IMR-90 (cell line): ENCODE results near the gene SETD2. TPM values are rescaled to one million over a fixed set of nuclear protein-coding genes. Genes with fewer than 3 reads are reported as not detected.
A peak's percentile ranks its signal among the peaks of the same experiment; 100 is the strongest.

Experiments
- ATAC-seq: fragments of 200-7000 bp; cut with Tn5 transposase; 2 replicates; pipeline ENCODE4 v1.9.1; 2020; ENCODE audit warnings: low read depth, mild to moderate bottlenecking, moderate library complexity
- BruUV-seq: library from RNA; stranded (reverse); fragments of 400-500 nt; replicated peaks from 2 replicates; lab custom pipeline; 2021; lab: Mats Ljungman, UMichigan
- CTCF ChIA-PET: fragments of 300-600 bp; formaldehyde crosslinking; extraction: SDS; loops from one replicate; lab custom pipeline; 2021; ENCODE audit warnings: antibody characterized with exemption; lab: Yijun Ruan, JAX
- POLR2A ChIA-PET: fragments of 300-600 bp; sonication (Branson Sonifier 250); formaldehyde crosslinking; loops from one replicate; lab custom pipeline; 2022; ENCODE audit warnings: antibody characterized with exemption; ENCODE audit not compliant: unreplicated experiment; lab: Charles Lee
- DNase-seq: peaks from one replicate; pipeline ENCODE4 v3.0.0; 2013
- H2AFZ ChIP-seq: replicated peaks from 2 replicates; pipeline ENCODE3; 2013; ENCODE audit warnings: low read length, mild to moderate bottlenecking; ENCODE audit not compliant: poor library complexity
- H2AK5ac ChIP-seq: 2 replicates; pipeline ENCODE4 v1.6.1; 2013; ENCODE audit warnings: low read depth, low read length, inconsistent platforms
- H2AK9ac ChIP-seq: replicated peaks from 2 replicates; pipeline ENCODE3; 2013; ENCODE audit warnings: mild to moderate bottlenecking, low read depth, low read length, moderate library complexity; ENCODE audit not compliant: poor library complexity
- H2BK120ac ChIP-seq: 2 replicates; pipeline ENCODE4 v1.6.1; 2013; ENCODE audit warnings: low read depth, low read length, inconsistent platforms
- H2BK15ac ChIP-seq: 3 replicates; pipeline ENCODE4 v1.6.1; 2013; ENCODE audit warnings: low read depth, low read length, inconsistent platforms
- H2BK20ac ChIP-seq: 2 replicates; pipeline ENCODE4 v1.6.1; 2013; ENCODE audit warnings: low read depth, mild to moderate bottlenecking, inconsistent platforms, low read length, moderate library complexity
- H2BK5ac ChIP-seq: 2 replicates; pipeline ENCODE4 v1.6.1; 2013; ENCODE audit warnings: mild to moderate bottlenecking, low read depth, low read length, inconsistent platforms; ENCODE audit not compliant: poor library complexity, severe bottlenecking
- H3K14ac ChIP-seq: replicated peaks from 2 replicates; pipeline ENCODE4 v1.6.1; 2013; ENCODE audit warnings: low read depth, low read length, inconsistent platforms
- H3K18ac ChIP-seq: 2 replicates; pipeline ENCODE4 v1.6.1; 2013; ENCODE audit warnings: low read depth, low read length, control low read depth
- H3K23ac ChIP-seq: 2 replicates; pipeline ENCODE4 v1.6.1; 2013; ENCODE audit warnings: low read depth, low read length, inconsistent platforms
- H3K27ac ChIP-seq: 2 replicates; pipeline ENCODE4 v1.5.1; 2013; ENCODE audit warnings: mild to moderate bottlenecking, control low read depth, low read length; ENCODE audit not compliant: insufficient read depth
- H3K27me3 ChIP-seq: 2 replicates; pipeline ENCODE4 v1.6.1; 2013; ENCODE audit warnings: low read length; ENCODE audit not compliant: control insufficient read depth, insufficient read depth
- H3K36me3 ChIP-seq: 2 replicates; pipeline ENCODE4 v1.6.1; 2013; ENCODE audit warnings: low read length, mixed read lengths; ENCODE audit not compliant: control insufficient read depth, insufficient read depth
- H3K4ac ChIP-seq: 2 replicates; pipeline ENCODE4 v1.6.1; 2013; ENCODE audit warnings: low read depth, low read length, inconsistent platforms
- H3K4me1 ChIP-seq: 2 replicates; pipeline ENCODE4 v1.6.1; 2013; ENCODE audit warnings: low read length, mixed read lengths; ENCODE audit not compliant: control insufficient read depth, insufficient read depth
- H3K4me2 ChIP-seq: 2 replicates; pipeline ENCODE4 v1.6.1; 2013; ENCODE audit warnings: low read depth, mild to moderate bottlenecking, control low read depth, low read length, moderate library complexity
- H3K4me3 ChIP-seq: 2 replicates; pipeline ENCODE4 v1.5.1; 2013; ENCODE audit warnings: low read depth, mild to moderate bottlenecking, control low read depth, low read length, moderate library complexity; ENCODE audit not compliant: insufficient read depth
- H3K56ac ChIP-seq: 2 replicates; pipeline ENCODE4 v1.6.1; 2013; ENCODE audit warnings: low read length, inconsistent platforms; ENCODE audit not compliant: insufficient read depth; ENCODE audit errors: extremely low read depth
- H3K79me1 ChIP-seq, 2 experiments: 2 replicates each; pipeline ENCODE4 v1.6.1; 2013; ENCODE audit warnings: low read length in 2 of 2, inconsistent platforms in 1 of 2, low read depth in 1 of 2
- H3K9ac ChIP-seq: 2 replicates; pipeline ENCODE4 v1.6.1; 2013; ENCODE audit warnings: low read depth, low read length, control low read depth
- H3K9me1 ChIP-seq: 2 replicates; pipeline ENCODE4 v1.6.1; 2013; ENCODE audit warnings: low read length, inconsistent platforms; ENCODE audit not compliant: insufficient read depth
- H3K9me3 ChIP-seq: 2 replicates; pipeline ENCODE4 v1.6.1; 2013; ENCODE audit warnings: low read length; ENCODE audit not compliant: control insufficient read depth, insufficient read depth
- H4K20me1 ChIP-seq: 2 replicates; pipeline ENCODE4 v1.6.1; 2013; ENCODE audit warnings: low read length, inconsistent platforms; ENCODE audit not compliant: insufficient read depth
- H4K5ac ChIP-seq: 2 replicates; pipeline ENCODE4 v1.6.1; 2013; ENCODE audit warnings: mild to moderate bottlenecking, low read depth, low read length, control low read depth
- H4K8ac ChIP-seq, 2 experiments: 2 replicates each; pipeline ENCODE4 v1.6.1; 2013; ENCODE audit warnings: low read depth in 2 of 2, low read length in 2 of 2, control low read depth in 1 of 2, inconsistent platforms in 1 of 2
- H4K91ac ChIP-seq: 2 replicates; pipeline ENCODE4 v1.6.1; 2013; ENCODE audit warnings: low read depth, low read length, inconsistent platforms; ENCODE audit not compliant: insufficient read depth
- BHLHE40 ChIP-seq: fragments of 150-350 bp; IDR thresholded peaks from 2 replicates; pipeline ENCODE4 v1.6.1; 2016; ENCODE audit warnings: mild to moderate bottlenecking, low read depth, low read length
- CEBPB ChIP-seq: IDR thresholded peaks from 2 replicates; pipeline ENCODE4 v1.6.1; 2012; ENCODE audit warnings: low read depth, low read length, improper control_type of control experiment
- FOS ChIP-seq: fragments of 150-350 bp; IDR thresholded peaks from 2 replicates; pipeline ENCODE4 v1.6.1; 2016; ENCODE audit warnings: low read depth, low read length
- MAFK ChIP-seq: IDR thresholded peaks from 2 replicates; pipeline ENCODE4 v1.6.1; 2012; ENCODE audit warnings: low read depth, low read length, improper control_type of control experiment
- MXI1 ChIP-seq: IDR thresholded peaks from 2 replicates; pipeline ENCODE4 v1.6.1; 2012; ENCODE audit warnings: low read depth, mild to moderate bottlenecking, low read length, moderate library complexity, borderline replicate concordance
- NFE2L2 ChIP-seq: fragments of 150-350 bp; IDR thresholded peaks from 2 replicates; pipeline ENCODE4 v1.6.1; 2016; ENCODE audit warnings: low read depth, mild to moderate bottlenecking, low read length
- POLR2A ChIP-seq: IDR thresholded peaks from 2 replicates; pipeline ENCODE4 v1.6.1; 2012; ENCODE audit warnings: mild to moderate bottlenecking, low read depth, low read length
- RAD21 ChIP-seq: IDR thresholded peaks from 2 replicates; pipeline ENCODE4 v1.6.1; 2012; ENCODE audit warnings: low read length, improper control_type of control experiment
- RCOR1 ChIP-seq: IDR thresholded peaks from 2 replicates; pipeline ENCODE4 v1.6.1; 2012; ENCODE audit warnings: mild to moderate bottlenecking, low read length, improper control_type of control experiment; ENCODE audit not compliant: insufficient replicate concordance
- SMC3 ChIP-seq: fragments of 150-350 bp; IDR thresholded peaks from 2 replicates; pipeline ENCODE4 v1.6.1; 2016; ENCODE audit warnings: low read depth, mild to moderate bottlenecking, antibody characterized with exemption, low read length, moderate library complexity
- WGBS, 2 experiments: methylation state at CpG; one replicate each; pipeline versions ENCODE4 v1.1.5 to v1.1.7; 2013; ENCODE audit warnings: missing lambda C conversion rate in 2 of 2; ENCODE audit not compliant: insufficient read length in 1 of 2; ENCODE audit errors: extremely low coverage in 2 of 2; 5-methylcytosine and 5-hydroxymethylcytosine counted together
- dilution Hi-C: fragments of 300-500 bp; cut with HindIII; formaldehyde crosslinking; loops from one replicate; pipeline ENCODE4 v1.14.3; 2018; ENCODE audit warnings: low sequenced_read_pairs; ENCODE audit not compliant: unreplicated experiment
- in situ Hi-C: fragments of 300-500 bp; cut with MboI; formaldehyde crosslinking; loops from 3 replicates; pipeline ENCODE4 v1.14.3; 2019; ENCODE audit warnings: low sequenced_read_pairs, inconsistent platforms, mixed read lengths
- intact Hi-C: fragments of 100-400 bp; cut with micrococcal nuclease; formaldehyde crosslinking; loops from 2 replicates; pipeline ENCODE4 v1.10.0; 2022
- polyA plus RNA-seq, 3 experiments: library from polyadenylated mRNA; depleted of rRNA; stranded (reverse); fragments of >200 nt; gene quantifications; 2 replicates each; pipeline ENCODE4 v1.2.3, GENCODE V29; 2012; ENCODE audit warnings: low replicate concordance in 1 of 3
- total RNA-seq: library from RNA; depleted of rRNA; stranded (reverse); fragments of >200 nt; gene quantifications from 2 replicates; pipeline ENCODE4 v1.2.3, GENCODE V29; 2012
- TF ChIP-seq, protein P1 (sequence below): conservative IDR thresholded peaks from 2 replicates; pipeline ENCODE4 v1.5.1; 2012; ENCODE audit warnings: mild to moderate bottlenecking, low read depth, low read length, improper control_type of control experiment
- TF ChIP-seq, protein P2 (sequence below): fragments of 150-350 bp; IDR thresholded peaks from 2 replicates; pipeline ENCODE4 v1.6.1; 2016; ENCODE audit warnings: low read depth, mild to moderate bottlenecking, low read length, moderate library complexity, borderline replicate concordance

The SETD2 gene
- total and polyA plus RNA-seq, 2 of the 4 experiments (the other 2 are of a cell fraction), result 18.3 to 20.1 TPM

DNA sequence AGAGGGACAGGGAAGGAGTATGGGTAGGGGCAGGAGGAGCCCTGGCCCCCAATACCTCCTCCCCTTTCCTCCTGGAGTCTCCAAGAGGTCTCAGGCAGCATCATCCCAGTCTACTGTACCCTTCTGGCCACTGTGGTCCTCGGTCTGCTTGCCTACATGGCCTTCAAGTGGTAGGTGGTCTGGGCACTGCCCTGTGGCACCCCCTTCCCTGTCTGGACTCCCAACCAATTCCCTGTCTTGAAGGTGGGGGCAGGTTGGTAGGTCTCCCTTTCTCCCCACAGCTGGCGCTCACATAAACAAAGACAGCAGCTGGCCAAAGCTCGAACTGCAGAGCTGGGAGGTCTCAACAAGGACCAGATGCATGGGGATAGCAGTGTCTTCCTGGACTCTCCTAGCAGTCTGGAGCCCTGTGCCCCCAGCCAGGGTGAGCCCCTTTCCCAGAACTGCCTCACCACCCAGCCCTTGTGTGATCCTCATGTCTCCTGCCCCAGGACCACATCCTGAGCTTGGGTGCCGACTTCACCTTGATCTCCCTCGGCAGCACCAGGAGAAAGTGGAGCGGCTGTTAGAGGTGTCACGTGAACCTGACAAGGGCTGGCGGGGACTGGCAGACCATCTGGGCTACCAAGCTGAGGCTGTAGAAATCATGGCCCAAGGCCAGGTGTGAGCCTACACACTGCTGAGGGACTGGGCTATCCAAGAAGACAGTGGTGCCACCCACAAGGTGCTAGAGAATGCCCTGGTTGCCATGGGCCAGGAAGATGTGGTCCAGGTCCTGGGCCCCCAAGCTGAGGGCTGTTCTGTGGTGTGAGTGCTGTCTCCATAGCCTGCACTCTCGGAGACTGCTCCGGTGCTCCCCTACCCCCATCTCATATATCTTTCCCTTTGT, 151.3 kb downstream of the SETD2 start:
- Histone ChIP-seq H3K23ac (no peak overlapping the region), H4K91ac (no peak overlapping the region), H2BK5ac (no peak overlapping the region), H3K9me1 (peaks cover 31% of the 10 kb centered on the region), H3K56ac (no peak overlapping the region), H4K5ac (no peak overlapping the region), H3K14ac (no peak overlapping the region), H3K4me1 (peaks cover 20% of the 10 kb centered on the region), H2BK15ac (no peak overlapping the region), H3K27ac (no peak overlapping the region), H3K18ac (no peak overlapping the region), H3K9me3 (no peaks in the 10 kb centered on the region), H2BK120ac (no peak overlapping the region), H3K36me3 (peaks cover 13% of the 10 kb centered on the region), H3K4me3 (no peak overlapping the region), H2AK9ac (peak overlapping the region; percentile 26), H2AK5ac (no peak overlapping the region), H4K20me1 (peaks cover 12% of the 10 kb centered on the region), H3K79me1 (peaks cover 11 to 36% of the 10 kb centered on the region in 2 experiments), H3K9ac (no peak overlapping the region), H3K4me2 (no peak overlapping the region), H2BK20ac (no peak overlapping the region), H3K4ac (no peak overlapping the region), H2AFZ (no peak overlapping the region), H4K8ac (no peak overlapping the region), H3K27me3 (no peaks in the 10 kb centered on the region)
- dilution Hi-C loops, result no loop called here
- BruUV-seq, result no TSS peak
- TF ChIP-seq CEBPB (no peak), FOS (no peak), RAD21 (no peak), MAFK (no peak), POLR2A (no peak), RCOR1 (no peak), MXI1 (no peak), NFE2L2 (no peak), BHLHE40 (no peak), SMC3 (no peak)
- TF ChIP-seq, protein P1, sequence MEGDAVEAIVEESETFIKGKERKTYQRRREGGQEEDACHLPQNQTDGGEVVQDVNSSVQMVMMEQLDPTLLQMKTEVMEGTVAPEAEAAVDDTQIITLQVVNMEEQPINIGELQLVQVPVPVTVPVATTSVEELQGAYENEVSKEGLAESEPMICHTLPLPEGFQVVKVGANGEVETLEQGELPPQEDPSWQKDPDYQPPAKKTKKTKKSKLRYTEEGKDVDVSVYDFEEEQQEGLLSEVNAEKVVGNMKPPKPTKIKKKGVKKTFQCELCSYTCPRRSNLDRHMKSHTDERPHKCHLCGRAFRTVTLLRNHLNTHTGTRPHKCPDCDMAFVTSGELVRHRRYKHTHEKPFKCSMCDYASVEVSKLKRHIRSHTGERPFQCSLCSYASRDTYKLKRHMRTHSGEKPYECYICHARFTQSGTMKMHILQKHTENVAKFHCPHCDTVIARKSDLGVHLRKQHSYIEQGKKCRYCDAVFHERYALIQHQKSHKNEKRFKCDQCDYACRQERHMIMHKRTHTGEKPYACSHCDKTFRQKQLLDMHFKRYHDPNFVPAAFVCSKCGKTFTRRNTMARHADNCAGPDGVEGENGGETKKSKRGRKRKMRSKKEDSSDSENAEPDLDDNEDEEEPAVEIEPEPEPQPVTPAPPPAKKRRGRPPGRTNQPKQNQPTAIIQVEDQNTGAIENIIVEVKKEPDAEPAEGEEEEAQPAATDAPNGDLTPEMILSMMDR, result no peak
- TF ChIP-seq, protein P2, sequence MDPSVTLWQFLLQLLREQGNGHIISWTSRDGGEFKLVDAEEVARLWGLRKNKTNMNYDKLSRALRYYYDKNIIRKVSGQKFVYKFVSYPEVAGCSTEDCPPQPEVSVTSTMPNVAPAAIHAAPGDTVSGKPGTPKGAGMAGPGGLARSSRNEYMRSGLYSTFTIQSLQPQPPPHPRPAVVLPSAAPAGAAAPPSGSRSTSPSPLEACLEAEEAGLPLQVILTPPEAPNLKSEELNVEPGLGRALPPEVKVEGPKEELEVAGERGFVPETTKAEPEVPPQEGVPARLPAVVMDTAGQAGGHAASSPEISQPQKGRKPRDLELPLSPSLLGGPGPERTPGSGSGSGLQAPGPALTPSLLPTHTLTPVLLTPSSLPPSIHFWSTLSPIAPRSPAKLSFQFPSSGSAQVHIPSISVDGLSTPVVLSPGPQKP, result no peak
- in situ Hi-C loops, result no loop called here
- 83% methylated on average over 4 of the region's 10 CpGs; no CpG with 5 or more reads in 1 of the 2 experiments for WGBS, 2 experiments
- POLR2A ChIA-PET, result no interaction called here
- ATAC-seq, result no peak
- intact Hi-C loops, result no loop called here
- DNase-seq, result no peak
- CTCF ChIA-PET, result no interaction called here
